ENCODE measurements around the gene PHEX.

- no peak for TF ChIP-seq CTCF (IDR thresholded peaks at IDR 0.05)
- no peak for TF ChIP-seq POLR2AphosphoS5 (IDR thresholded peaks at IDR 0.05)
- TF ChIP-seq POLR2A (IDR thresholded peaks at IDR 0.05): no peak
These were observed 7.4 kb downstream of the PHEX start for GRCh38 chrX:22039541-22039940.

Measured in sigmoid colon (tissue), 4 donors.